ACHN (cell line): ENCODE measurements around the gene NDUFB5.

Experiments
- DNase-seq: peaks from one replicate; pipeline ENCODE4 v3.0.0-alpha.2; 2015
- in situ Hi-C: cut with HindIII; loops from 2 replicates; pipeline ENCODE4 v1.10.0; 2017; ENCODE audit warnings: low sequenced_read_pairs, low pct_ligation_motif_present, low pct_unique_long_range_greater_than_20kb

NDUFB5 gene

DNA sequence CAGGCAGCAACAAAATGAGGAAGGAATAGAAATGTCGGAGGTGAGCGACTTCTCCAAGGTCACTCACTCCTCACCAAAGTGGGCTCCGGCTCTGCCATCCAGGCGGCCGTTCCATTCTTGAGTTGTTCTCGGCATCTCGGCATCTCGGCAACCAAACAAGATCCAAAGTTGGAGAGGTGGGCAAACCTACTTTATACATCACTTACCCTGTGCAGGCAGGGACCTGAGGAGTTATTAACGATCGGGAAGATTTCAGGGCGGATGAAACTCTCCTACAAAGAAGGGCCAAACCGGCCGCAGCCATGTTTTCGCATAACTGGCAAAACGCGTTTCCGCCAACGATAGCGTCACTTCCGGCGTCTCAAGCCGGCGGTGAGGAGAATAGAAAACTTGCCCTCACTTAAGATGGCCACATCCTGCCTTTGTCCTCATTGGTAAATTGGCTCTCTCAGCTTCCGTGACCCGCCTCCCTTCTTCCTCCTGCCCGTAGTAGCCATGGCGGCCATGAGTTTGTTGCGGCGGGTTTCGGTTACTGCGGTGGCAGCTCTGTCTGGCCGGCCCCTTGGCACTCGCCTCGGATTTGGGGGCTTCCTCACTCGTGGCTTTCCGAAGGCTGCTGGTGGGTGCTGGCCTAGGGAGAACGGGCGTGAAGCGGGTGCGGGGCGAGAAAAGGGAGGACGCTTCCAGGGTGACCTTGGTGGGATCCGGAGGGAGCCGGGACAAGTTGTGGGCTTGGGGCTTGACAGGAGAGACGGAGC, at the start of gene NDUFB5, which contains the start of gene MRPL47:
Gene NDUFB5 (plus strand): TSS at position 474 of the 758 bp plus-strand sequence. CDS start 22 bp downstream, at position 496.
Gene MRPL47 (minus strand): TSS at position 318 of the 758 bp plus-strand sequence. CDS start 14 bp downstream, at position 304.
- in situ Hi-C loops, result no loop called here
- peak; percentile 96 for DNase-seq

DNA sequence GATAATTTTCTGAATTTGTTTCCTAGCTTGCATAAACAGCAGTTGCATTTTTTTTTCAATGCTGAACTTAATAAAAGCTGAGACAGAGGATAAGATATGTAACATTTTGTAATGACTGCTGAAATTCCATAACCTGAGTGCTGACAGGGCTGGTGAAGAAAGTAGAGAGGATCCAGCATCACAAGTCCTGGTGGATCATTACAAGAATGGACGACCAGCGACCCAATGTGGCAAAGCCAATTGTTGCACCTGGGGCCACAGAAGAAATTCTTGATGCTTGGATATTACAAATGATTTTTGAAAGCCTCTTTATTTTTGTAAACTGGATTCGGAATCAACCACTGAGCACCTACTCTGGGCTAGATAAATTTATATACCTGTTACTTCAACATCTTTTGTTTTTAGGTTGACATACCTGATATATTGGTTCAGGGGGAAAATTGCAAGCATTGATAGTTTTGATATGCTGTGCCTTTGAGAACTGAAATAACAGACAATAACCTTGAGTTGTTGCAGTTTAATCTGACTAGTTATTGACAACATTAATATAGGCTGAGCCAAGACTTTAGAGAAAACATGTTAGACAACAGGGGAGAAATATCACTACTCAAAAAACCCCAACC, 45.7 kb upstream of the NDUFB5 start:
- in situ Hi-C loops, result no loop called here
- DNase-seq, result peak; percentile 64

DNA sequence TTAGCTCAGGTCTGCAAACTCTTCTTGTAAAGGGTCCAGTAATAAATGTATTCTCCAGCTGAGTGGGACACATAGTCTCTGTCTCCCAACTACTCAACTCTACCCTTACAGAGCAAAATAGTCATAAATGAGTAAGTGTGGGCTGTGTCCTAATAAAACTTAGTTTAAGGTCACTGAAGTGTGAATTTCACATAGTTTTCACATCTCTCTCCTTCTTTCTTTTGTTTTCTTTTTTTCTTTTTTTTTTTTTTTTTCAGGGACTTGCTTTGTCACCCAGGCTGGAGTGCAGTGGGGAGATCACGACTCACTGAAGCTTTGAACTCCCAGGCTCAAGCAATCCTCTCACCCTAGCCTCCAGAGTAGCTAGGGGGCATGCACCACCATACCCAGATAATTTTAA, 43.8 kb upstream of the NDUFB5 start:
- no peak for DNase-seq
- in situ Hi-C loops, result no loop called here

DNA sequence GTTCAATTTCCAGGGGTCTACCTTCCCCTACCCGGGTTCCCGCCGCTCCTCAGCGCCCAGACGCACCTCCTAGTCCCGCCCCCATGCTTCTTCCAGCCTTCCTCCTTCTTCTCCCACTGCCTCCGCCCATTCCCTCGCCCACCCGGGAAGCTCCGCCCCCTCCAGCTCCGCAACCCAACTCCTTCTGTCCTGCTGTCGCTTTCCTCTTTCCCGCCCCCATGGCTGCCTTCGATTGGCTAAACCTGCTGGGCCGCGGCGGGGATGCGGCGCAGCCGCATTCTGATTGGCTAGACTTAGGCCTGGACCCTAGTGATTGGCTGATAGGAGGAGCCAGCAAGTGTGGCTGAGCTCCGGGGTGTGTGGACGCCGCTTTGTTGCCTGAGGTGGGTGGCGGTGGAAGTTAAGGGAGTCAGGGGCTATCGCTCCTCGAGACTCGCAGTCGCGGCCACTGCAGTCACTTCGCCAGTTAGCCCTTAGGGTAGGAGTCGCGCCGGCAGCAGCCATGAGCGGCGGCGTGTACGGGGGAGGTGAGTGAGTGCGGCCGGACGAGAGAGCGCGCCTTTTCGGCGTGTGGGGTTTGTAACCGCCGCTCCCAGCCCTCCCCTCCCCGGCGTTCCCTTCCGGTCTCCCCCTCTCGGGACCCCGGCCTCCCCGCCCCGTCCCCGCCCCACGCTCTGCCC, 41.9 kb upstream of the NDUFB5 start, which contains the start of gene ACTL6A:
Gene ACTL6A (plus strand): TSS at position 336 of the 680 bp plus-strand sequence. CDS start 167 bp downstream, at position 503.
- in situ Hi-C loops, result no loop called here
- peak; percentile 99 for DNase-seq

DNA sequence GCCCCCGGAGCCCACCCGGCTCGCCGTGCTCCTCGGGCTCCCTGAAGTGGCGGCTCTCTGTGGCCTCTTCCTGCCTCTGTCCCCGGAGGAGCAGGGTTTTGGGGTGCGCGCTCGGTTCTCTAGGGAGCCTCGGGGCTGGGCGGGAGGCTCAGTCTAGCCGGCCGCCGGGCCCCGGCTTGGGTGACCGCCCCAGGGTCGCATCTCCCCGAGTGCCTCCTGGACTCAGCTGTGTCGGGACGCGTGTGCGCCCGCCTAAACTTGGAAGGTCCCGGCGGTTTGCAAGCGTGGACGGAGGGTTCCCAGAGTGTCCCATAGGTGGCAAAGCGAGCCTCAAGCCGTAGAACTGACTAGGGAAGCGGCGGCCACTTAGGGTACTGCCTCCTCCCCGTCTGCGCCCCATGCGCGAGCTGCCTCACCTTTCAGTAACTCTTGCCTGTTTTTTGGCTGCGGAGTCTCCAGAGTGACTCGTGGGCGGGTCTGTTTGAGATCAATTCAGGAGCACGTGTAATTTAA, 41.3 kb upstream of the NDUFB5 start:
- peak; percentile 78 for DNase-seq
- in situ Hi-C loops, result no loop called here

DNA sequence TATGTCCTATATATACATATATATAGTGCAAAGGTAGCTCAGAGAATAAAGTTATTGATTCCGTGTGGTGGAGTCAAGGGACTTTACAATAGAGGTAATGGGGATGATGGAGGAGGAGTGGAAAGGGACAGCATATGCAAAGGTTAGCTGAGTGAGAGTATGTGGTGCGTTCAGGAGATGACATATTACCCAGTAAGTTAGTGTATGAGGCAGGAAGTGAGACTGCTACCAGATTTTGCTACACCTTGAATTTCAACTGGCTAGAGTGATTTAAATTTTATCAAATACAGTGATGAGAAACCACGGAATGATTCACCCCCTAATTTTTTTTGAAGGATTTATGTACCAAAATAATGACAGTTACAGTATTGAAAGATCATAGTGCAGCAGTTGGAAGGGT, 39.1 kb upstream of the NDUFB5 start:
- in situ Hi-C loops, result no loop called here

DNA sequence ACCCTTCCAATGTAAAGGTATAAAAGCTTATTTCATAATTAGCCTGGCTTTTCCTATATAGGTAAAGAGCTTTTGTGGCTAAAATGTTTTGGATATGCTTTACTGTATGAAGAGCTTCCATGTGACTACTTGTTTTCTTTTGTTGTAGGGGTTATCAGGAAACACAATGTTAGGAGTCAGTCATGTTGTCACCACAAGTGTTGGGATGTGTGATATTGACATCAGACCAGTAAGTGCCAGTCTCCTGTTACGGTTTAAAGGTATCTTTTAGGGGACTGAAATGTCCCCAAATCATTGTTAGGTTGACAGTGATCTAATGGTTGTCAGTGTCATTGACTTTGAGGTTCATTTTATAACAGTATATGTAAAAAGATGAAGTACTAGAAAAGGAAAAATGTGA, 23.6 kb upstream of the NDUFB5 start:
- in situ Hi-C loops, result no loop called here
- DNase-seq, result no peak

More for the DNA sequence above, 39.1 kb upstream of the NDUFB5 start:
- DNase-seq, result no peak

DNA sequence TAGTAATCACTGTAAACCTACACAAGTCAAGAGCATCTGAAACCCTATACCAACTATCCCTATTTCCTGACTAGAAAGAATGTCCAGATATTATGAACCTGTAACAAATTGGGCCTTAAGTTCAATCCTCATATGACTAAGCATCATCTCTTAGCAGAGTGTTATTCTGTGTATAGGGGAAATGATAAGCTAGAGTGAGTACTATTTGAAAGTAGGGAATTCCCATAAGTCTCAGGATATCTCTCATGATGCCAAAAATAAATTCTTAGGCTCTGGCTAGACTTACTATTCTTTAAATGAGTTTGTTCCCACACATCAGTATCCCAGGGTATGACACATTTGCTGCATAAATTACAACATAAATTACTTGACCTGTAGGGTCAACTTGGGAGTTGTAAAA, 15.5 kb upstream of the NDUFB5 start:
- DNase-seq, result no peak
- in situ Hi-C loops, result no loop called here

DNA sequence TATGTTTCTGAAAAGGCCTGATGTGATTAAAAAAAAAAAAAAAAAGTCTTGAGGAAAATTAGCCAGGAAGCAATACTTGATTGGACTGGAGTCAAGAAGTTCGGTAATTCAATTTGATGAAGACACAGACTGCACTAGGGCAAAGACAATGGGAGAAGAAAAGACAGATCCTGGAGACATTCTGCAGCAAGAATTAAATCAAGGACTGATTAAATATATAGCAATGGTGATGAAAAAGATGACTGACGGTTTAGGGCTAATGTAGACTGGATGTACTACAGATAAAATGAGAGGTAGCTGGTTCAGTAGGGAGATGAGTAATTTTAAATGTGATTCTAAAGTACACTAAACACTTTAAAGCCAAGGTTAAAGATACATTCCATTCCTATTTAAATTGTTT, 13.9 kb upstream of the NDUFB5 start:
- no peak for DNase-seq
- in situ Hi-C loops, result no loop called here

DNA sequence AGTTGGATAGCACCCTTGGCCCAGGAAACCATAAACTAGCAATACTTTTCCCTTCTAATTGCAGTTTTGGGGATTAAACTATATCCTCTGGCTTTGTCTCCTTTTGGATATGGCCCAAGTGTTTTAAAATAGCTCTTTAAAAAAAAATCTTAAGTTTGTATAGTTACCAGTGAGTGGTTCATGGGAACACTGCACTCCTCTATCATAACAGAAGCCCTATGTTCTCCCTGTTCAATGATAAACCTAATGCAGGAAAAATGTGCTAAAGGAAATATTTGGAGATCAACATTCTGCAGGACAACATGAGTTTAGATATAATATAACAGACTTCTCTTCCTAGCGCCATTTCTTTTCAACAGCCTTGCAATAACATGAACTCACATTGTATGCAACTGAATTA, 13.3 kb upstream of the NDUFB5 start:
- in situ Hi-C loops, result no loop called here
- DNase-seq, result no peak

DNA sequence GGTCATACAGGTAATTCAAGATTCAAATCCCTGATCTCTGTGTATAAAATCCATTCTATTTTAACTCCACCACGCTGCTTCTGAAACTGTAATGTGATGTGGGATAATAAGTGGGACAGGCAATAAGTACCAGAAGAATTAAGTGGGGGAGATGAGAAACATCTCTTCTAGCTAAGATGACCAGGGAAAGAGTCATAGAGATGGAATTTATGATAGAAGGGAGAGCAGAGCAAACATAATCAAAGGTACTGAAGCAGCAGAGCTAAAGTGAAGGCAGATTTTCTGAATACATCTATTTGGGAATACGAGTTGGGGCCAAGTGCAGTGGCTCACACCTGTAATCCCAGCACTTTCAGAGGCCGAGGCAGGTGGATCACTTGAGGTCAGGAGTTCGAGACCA, 5.1 kb upstream of the NDUFB5 start:
- in situ Hi-C loops, result no loop called here
- DNase-seq, result no peak

DNA sequence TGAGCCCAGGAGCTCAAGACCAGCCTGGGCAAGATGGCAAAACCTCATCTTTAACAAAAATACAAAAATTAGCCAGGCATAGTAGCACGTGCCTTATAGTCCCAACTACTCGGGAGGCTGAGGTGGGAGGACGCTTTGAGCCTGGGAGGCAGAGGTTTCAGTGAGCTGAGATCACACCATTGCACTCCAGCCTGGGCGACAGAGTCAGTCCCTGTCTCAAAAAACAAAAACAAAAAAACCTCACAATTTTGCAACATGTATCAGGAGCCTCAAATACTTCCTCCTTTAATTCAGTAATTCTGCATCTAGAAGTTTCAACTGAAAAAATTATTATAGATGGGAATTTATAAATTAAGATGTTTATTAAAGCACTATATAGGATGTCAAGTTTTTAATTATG, 1.3 kb upstream of the NDUFB5 start:
- in situ Hi-C loops, result no loop called here
- no peak for DNase-seq

DNA sequence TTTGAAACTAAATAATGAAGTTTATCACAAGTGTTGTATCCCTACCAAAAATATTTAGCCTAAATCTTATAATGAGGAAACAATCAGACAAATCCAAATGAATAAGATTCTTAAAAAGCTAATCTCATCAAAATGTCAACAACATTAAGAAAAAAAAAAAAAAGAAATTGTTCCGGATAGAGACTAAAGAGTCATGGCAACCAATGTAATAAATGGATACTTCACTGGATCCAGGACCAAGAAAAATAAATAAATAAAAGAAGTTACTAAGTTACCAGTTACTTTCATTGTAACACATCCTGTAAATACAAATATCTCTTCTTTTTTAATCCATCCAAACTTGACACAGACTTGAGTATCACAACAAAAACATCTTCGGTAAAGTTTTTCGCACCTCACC, 763 bp upstream of the NDUFB5 start:
- in situ Hi-C loops, result no loop called here
- no peak for DNase-seq

DNA sequence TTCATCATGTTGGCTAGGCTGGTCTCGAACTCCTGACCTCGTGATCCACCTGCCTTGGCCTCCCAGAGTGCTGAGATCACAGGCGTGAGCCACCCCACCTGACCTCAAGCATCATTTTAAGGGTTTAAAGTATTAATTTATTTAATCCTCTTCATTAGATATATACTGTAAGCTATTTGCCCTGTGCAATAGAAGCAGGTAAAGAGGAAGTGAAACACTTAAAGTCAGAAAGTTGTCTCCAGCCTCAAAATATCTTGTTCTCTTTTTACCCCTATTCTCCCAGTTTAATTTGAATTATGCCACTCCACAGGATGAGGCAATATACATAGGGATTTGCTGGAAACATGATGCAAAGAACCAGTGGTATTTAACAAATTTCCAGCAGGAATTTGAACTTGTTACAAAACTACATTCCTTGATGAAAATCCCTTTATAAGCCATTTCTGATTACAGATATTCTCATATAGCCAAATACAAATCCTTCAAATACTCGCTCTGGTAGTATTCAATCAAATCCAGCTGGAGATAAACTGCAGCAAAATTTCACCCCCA, 2.0 kb downstream of the NDUFB5 start:
- in situ Hi-C loops, result no loop called here
- DNase-seq, result no peak

DNA sequence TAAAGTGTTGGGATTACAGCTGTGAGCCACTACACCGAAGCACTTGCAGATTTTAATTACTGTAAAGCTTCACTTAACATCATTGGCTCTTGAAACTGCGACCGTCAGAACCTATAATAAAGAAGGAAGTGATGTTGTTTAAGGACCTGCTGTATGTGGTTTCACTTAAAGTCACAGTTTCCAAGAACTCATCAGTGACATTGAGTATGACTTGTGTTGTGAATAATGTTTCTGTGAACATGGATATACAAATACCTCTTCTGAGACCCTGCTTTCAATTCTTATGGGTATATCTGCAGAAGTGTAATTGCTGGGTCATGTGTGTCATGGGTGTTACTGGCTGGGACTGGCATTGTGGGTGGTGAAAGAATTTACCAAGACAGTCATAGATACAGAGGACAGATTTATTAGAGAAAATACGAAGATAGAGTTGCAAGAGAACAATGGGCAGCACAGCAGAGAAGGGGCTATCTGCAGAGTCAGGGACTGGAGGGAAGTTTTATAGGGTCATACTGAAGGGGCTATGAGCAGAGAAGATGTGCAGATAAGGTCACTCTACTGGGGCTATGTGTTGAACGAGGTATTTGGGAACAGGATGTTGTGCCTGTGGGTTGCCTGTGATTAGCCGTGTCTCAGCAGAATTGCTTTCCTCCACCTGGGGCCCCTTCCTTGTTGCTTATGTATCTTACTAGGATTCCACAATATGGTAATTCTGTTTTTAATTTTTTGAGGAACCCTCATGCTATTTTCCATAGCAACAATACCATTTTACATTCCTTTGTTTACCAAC, 4.5 kb downstream of the NDUFB5 start:
- DNase-seq, result no peak

DNA sequence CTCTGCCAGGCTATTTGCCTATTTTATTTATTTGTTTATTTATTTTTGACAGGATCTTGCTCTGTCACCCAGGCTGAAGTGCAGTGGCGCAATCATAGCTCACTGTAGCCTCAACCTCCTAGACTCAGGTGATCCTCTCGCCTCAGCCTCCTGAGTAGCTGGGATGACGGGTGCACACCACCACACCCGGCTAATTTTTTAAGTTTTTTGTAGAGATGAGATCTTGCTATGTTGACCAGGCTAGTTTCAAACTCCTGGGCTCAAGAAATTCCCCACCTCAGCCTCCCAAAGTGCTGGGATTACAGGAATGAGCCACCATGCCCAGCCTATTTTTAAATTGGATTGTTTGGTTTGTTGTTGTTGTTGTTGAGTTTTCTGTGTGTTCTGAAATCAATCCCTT, 5.5 kb downstream of the NDUFB5 start:
- no peak for DNase-seq
- in situ Hi-C loops, result no loop called here

More for the DNA sequence above, 4.5 kb downstream of the NDUFB5 start:
- in situ Hi-C loops, result no loop called here

DNA sequence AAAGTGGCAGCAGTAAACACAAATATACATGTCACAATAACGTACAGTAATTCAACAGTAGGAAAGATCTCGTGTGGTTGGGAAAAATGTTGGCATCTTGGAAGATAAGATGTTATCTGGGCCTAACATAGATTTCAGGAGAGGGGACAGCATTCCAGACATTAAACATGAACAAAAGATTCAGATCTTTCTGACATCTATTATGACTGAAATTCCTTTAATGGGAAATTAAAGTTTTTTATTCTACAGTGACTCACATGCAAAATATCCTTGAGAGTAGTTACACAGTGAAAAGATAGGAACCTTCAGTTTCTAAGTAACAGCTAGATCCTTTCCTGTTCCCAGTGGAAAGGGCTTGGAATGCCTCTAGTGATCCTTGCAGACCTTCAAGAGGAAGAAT, 9.2 kb downstream of the NDUFB5 start:
- in situ Hi-C loops, result no loop called here
- DNase-seq, result peak; percentile 27

DNA sequence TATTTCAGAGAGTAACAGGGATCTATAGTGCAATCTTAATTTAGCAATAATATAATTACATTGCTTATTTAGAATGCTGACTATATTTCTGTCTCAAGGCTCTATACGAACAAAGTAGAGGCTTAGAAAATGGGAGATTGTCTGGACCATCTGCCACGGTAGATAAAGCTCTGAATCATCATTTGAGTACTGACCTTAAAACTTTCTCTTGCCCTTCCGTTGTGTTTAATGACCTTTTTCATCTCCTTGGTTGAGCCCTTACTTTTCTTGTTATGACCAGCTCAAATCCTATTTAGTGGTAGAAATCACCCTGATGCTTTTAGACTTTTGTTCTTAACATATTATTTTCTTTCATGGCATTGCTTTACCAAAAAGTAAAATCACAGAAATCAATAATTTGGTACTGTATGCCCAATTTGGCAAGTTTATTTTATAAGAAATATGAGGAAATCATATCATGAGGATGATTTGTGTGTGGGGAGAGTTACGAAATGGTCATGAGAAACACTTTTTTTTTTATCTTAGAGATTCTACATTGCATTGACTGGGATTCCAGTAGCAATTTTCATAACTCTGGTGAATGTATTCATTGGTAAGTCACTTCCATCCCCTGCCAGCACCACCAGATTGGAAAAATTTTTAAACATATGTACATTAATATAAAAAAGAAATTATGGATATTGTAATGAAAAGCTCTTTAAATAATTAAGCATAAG, 11.0 kb downstream of the NDUFB5 start:
- peak; percentile 19 for DNase-seq
- in situ Hi-C loops, result no loop called here
